SK-N-DZ (cell line): ENCODE results near the gene NBPF11. TPM values are rescaled to one million over a fixed set of nuclear protein-coding genes. Genes with fewer than 3 reads are reported as not detected.
A peak's percentile ranks its signal among the peaks of the same experiment; 100 is the strongest.
"Not testable (repeated sequence)": the region's sequence is repeated elsewhere in the genome, so short reads cannot be mapped to it uniquely, and the experiment has no call there.

Experiments used
- DNase-seq: peaks from one replicate; pipeline ENCODE4 v3.0.0-alpha.2; 2015; ENCODE audit warnings: low spot score
- polyA plus RNA-seq, 2 experiments: library from polyadenylated mRNA; depleted of rRNA; stranded (reverse); fragments of >200 nt; gene quantifications; 2 replicates each; pipeline ENCODE4 v1.2.3, GENCODE V29; 2014

Gene NBPF11
- polyA plus RNA-seq (2014; cell fraction: cytosol; rRNA removed), result 5.7 and 6.9 TPM in 2 replicates
- polyA plus RNA-seq (2014; cell fraction: nucleus; rRNA removed), result 31.8 and 36.8 TPM in 2 replicates

DNA sequence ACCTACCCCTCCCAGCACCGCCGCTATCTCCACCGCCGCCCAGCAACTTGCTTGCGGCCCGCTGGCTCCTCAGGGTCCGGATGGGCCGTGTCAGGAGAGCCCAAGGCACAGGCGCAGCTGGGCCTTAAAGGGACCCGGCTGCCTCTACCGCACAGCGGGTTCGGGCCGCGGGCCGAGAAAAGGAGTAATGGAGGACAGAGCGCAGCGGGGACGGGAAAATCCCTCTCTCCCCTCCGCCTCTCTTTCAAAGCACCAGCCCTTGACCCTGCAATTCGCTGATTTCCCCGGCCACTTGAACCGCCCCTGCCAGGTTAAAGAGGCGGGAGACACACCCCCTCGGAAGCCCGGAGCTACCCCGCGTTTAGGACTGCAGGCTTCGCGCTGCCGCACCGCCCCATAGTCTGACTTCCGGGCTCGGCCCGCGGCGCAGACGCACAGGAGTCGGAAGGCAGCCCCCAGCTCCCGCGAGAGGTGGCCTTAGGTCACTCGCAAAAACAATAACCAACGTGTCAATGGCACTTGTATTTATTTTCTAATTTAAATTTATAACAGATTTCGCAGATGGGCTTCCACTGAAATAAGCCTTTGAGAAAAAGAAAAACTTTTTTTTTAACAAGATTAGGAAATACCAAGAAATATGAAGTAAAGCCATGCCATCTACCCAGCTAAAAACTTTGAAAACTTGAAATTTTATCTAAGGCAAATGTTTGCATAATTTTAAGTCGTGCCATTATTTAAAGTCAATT lies at the start of gene NBPF11:
TSS of gene NBPF11 (minus strand) at position 371 of the 746 bp plus-strand sequence. CDS start 25,278 bp downstream, outside the sequence.
- DNase-seq, result peak; percentile 87

- DNase-seq, result not testable (repeated sequence)
These were observed 45.3 kb upstream of the NBPF11 start for GRCh38 chr1:148197396-148197795.

DNA sequence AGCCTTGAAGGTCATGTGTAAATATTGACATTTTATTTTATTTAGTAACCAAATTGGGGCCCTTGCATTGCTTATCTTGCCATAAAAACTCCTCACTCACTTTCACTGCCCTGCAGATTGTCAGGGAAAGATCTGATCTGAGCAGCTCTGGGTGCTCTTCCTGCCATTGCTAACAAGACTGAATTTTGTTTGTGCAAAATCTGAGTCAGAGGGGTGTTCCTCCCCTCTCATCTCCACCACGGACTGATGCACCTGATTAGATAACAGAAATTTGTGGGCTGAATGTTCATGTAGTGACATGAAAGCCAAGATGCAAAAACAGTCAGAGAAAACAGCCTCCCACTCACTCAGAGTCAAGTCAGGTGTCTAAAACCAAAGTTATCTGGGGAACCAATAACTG lies 44.9 kb upstream of the NBPF11 start:
- not testable (repeated sequence) for DNase-seq

GRCh38 chr1:148195115-148195514 lies 43.0 kb upstream of the NBPF11 start:
- not testable (repeated sequence) for DNase-seq

DNA sequence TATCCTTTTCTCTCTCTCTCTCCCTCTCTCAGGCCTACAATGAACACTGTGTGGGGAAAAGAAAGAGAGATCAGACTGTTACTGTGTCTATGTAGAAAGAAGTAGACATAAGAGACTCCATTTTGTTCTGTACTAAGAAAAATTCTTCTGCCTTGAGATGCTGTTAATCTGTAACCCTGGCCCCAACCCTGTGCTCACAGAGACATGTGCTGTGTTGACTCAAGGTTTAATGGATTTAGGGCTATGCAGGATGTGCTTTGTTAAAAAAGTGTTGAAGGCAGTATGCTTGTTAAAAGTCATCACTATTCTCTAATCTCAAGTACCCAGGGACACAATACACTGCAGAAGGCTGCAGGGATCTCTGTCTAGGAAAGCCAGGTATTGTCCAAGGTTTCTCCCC lies 36.7 kb upstream of the NBPF11 start:
- DNase-seq, result not testable (repeated sequence)

GRCh38 chr1:148178682-148179081 lies 26.6 kb upstream of the NBPF11 start:
- not testable (repeated sequence) for DNase-seq

DNA sequence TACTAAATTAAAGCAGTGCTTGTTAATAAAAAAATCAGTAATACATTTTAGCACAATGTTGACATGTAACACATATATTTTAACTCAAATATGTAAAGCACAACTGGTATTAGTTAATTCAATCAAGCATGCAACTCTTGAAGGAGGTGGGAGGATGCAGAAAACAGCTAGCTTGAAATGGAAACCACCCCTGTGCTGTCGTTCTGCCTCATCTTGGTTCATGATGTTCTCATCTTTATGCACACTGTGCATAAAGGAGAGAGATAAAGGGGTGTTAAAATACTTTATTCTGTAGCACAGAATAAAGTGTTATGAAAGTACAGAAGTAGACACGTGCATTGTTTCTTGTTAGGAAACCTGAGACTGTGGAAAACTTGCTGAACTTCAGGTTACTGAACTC lies 23.3 kb upstream of the NBPF11 start:
- DNase-seq, result not testable (repeated sequence)

DNA sequence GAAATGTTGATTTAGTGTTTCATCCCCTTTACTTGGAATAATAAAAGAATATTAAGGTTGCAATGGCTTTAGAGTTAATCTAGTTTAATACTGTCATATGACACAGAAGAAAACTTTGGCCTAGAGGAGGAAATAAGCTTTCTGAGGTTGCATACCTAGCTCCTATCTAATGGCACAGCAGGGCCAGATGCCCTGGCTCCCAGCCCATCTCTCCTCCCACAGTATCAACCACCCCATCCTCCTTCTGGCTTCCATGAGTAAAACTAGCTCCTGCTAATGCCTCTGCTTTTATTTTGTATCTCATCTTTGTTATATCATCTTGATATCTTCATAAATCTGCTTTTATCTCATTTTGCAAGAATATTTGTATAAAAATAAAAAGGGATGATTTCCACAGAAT lies 19.9 kb upstream of the NBPF11 start:
- not testable (repeated sequence) for DNase-seq

GRCh38 chr1:148166558-148167492 lies 14.7 kb upstream of the NBPF11 start:
- DNase-seq, result no peak

DNA sequence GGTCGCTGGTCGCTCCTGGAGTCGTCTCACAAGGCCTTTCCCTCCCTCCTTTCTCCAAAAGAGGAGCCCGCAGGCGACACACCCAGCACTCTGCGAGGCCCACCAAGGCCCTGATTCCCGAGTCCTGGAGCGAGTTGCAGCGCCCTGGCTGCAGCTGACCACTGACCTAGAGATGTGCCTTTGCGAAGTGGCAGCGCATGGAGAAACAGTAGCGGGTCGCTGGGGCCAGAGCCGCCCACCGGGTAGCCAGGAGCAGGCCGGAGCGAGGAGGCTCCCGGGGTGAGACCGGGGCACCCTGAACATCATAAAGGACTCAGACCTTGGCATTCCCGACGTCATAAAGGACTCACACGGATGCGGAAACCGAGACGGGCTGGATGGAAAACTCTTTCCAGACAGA lies 10.3 kb upstream of the NBPF11 start:
- no peak for DNase-seq

DNA sequence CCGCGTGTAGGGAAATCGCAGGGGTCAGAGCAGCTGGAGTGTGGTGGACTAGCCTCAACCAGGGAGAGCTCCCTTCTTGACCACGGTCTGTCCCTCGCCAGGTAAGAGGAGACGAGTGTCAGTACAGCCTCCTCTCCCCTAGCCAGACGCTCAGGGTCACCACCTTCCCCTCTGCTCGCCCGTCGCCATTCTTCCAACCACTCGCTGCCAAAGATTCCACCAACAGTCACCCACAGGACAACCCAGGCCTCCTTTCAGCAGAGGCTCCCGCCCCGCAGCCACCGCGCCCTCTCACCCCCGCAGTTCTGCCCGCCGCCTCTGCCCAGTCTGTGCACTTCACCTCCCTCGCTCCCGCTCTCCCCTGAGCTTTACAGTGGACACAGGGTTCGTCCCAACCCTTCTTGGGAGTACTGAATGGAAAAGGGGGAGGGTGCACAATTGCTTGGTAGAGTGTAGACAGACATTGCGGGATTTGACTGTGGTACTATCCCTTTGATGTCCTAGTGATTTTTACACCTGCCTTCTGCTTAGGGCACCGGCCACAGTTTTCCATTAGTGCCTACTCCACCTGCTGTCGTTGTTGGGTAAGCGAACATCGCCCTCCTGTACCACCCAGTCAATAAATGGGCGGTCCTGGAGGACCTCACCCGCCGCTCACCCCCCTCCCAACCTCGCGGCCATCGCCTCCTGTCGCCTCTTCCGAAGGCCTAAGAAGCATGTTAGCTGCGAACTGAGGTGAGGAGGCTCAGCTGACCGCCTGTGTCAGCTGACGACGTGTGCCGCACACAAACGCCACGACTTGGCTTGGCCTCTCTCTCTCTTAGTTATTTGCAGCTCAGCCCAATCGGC lies 9.2 kb upstream of the NBPF11 start:
- no peak for DNase-seq

DNA sequence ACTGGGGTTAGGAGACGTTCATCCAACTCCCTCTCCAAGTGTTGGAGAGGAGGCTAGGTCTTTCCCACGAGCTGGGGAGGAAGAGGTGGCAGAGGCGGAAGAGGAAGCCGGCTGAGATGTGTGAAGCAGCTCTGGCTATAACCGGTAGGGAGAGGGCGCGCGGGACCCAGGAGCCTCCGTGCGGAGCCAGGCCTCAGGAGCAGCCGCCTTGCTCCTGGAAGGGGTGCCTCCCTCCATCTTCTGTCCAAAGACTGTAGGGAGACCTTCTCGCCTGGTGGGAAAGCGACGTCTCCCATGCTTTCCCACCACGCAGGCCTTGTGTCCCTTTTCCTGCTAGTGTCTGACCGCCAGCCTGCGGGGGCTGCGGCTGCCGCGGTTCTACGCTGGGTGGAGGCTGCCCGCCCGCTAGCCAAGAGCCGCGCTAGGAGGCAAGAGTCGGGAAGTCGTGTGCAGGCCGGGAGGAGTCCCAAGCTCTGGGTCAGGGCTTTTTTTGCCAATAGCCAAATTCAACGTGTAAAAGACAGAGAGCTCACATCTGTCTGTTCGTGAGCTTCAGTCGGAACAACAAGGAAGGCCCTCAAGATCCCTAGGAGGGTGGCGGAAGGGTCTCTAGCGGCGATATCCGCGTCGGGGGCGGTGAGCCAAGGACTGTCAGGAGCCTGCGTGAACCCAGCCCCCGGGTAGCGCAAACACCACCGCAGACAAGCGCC lies 8.4 kb upstream of the NBPF11 start:
- peak; percentile 28 for DNase-seq

DNA sequence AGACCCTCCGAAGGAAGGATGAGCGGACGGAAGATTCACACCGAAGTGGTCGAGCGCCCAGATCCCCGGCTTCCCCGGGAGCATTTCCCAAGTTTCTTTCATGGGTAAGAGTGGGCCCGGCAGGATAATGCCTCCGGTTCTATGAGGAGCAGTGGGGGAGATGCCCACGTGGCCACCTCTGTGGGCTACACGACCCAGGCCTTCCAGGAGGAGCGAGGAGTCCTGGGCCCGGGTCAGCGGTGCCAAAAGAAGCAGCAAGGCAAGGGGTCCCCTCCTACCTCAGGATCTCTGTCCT lies 7.9 kb upstream of the NBPF11 start:
- DNase-seq, result no peak

DNA sequence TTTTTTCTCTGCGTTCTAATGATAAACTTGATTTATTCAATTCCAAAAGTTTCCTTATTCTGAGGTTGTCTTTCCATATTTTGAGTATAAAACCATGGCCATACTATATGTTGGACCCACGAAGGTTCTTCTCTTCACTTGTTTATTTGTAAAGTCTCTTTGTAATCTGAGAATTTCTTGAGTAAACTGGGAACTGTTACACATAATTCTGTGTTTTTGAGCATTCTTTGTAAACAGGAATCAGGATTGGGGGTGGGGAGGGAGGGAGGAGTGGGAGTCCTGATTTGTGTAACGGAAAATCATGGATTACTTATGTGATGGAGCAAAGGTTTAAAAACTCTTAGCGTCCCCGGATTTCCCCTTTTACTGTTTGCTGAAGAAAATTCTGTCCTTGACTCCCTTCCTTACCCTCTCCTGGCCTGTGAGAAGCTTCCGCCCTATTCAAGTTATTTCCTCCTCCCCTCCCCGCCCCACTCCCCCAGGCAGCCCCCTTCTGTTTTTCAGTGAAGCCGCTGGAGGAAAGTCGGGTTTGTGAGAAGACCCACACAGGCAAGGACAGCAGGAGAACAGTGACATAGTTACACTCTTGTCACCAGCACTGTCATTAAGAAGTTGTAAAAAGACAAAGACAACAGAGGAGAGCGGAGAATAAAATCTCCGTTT lies 6.4 kb upstream of the NBPF11 start:
- DNase-seq, result no peak

DNA sequence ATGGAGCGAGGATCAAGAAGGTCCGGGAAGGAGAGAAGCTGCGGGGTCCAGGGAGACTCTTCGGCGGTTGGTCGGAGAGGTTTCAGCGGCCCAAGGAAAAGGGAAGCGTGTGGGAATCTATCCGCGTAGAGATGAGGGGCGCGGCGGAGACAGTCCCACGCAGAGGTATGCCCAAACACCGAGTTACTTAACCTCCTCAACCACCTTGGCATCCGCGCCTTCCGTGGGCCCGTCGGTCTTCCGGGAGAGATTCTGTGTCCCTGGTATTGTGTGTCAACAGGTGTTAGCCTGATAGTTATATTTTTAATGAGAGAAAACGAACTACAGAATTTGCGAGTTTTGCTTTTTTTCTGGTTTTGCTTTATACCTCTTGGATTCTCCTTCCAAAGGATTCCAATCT lies 5.7 kb upstream of the NBPF11 start:
- not testable (repeated sequence) for DNase-seq

DNA sequence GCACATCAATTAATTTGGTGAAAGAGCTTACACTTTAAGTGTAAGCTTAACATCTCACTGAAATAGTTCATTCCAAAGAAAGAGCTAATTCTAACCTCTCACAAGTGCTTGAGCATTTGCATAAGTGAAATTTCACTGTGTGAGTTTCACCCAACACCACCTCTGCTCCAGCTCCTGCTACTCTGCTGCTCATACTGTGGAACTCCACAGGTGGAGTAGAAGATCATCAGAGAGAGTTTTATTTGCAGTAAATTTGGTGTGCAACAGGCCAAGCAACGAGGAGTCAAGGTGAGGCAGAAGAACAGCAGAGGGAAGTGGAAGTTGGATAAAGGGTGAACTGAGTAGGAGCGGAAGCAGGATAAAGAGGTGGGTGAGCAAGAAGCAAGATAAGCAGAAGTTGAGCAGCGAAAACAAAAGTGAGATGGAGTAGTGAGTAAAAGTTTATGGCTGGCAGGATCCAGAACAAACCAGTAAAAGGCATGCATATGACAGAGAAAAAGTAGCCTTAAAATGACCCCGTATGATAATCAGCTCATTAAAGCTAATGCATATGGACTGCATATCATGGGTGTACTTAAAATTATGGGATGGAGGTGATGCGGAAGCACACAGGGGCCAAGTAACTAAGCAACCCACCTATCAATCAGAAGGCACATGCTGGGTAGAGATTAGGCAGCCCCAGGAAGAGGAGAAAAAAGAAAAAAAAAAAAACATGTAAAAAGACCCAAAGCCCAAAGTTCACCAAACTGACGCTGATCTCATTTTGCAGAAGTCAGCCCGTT lies 3.6 kb upstream of the NBPF11 start:
- not testable (repeated sequence) for DNase-seq

DNA sequence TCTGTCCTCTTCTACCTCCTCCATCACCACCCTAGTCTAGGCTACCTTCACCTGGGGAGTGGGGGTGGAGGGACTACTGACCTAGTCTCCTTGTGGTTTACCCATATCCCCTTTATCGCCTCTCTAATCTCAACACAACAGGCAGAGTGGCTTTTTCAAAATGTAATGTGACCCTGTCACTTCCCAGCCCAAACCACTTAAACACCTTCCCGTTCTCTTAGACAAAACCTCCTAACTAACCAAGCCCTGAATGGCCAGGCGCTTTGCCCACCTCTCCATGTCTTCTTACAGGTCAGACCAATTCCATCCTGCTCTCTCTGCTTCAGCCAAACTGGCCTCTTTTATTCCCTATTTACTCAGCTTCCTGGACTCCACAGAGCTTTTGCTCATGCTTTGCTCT lies 714 bp upstream of the NBPF11 start:
- not testable (repeated sequence) for DNase-seq

DNA sequence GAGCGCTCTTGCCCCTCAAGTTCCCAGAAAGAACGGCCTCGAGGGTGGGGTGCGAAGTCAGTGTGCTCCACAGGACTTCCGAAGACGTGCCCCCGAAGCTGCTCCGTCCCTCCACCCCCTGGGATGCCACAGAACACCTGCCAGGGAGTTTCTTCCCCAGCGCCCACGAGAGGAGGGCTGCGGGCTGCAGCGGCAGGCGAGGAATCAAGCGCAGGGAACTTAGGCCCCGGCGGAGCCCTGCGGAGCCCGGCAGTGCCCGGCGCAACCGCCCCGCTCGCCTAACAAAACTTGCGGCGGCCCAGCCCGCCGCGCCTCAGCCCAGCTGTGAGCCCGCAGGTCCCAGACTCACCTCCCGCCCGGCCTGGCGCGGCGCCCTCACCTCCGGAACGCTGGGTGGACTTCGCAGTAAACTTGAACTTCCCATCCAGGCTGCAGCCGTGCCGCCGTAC lies 686 bp downstream of the NBPF11 start:
- not testable (repeated sequence) for DNase-seq

- not testable (repeated sequence) for DNase-seq
These were observed 1.1 kb downstream of the NBPF11 start for GRCh38 chr1:148150945-148151344.
